Measurements from ENCODE around the gene TGM1.
"Not testable (repeated sequence)": the region's sequence is repeated elsewhere in the genome, so short reads cannot be mapped to it uniquely, and the experiment has no call there.

The TGM1 gene

GRCh38 chr14:24232121-24232644, 30.8 kb downstream of the TGM1 start, which contains the start of gene NEDD8:
NEDD8 (minus strand) TSS chr14:24232367; CDS start chr14:24232267, 100 bp downstream.
- DNase-seq, result peak; percentile 94

- DNase-seq, result no peak
Measured at GRCh38 chr14:24231263-24232120, 31.5 kb downstream of the TGM1 start.

- no peak for DNase-seq
Measured at GRCh38 chr14:24228902-24229301, 34.1 kb downstream of the TGM1 start.

GRCh38 chr14:24226473-24226872, 36.5 kb downstream of the TGM1 start:
- no peak for DNase-seq

GRCh38 chr14:24224618-24225071, 38.3 kb downstream of the TGM1 start:
- no peak for DNase-seq

DNA sequence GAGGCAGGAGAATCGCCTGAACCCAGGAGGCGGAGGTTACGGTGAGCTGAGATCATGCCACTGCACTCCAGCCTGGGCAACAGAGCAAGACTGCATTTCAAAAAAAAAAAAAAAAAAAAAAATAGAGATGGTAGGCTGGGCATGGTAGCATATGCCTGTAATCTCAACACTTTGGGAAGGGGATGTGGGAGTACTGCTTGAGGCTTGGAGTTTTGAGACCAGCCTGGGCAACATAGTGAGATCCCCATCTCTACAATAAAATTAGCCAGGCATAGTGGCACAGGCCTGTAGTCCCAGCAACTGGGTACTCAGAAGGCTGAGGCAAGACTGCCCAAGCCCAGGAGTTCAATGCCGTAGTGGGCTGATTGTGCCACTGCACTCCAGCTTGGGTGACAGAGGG, 40.0 kb downstream of the TGM1 start:
- not testable (repeated sequence) for DNase-seq

DNA sequence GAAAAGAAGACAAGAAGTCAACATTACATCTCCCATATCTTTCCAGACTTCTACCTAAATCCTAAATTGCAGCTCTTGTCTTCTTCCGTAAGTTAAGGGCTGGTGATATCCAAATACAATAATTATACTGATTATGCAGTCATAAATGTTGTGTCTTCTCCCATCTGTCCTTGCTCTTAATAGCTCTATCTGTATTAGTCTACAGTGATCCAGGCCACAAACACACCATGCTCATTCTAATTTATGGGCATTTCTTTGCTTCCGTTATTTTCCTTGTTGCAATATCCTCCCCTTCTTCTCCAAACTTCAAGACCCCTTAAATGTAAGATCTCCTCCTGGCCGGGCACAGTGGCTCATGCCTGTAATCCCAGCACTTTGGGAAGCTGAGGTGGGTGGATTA, 43.5 kb downstream of the TGM1 start:
- no peak for DNase-seq

GRCh38 chr14:24219080-24219479, 43.9 kb downstream of the TGM1 start:
- no peak for DNase-seq

DNA sequence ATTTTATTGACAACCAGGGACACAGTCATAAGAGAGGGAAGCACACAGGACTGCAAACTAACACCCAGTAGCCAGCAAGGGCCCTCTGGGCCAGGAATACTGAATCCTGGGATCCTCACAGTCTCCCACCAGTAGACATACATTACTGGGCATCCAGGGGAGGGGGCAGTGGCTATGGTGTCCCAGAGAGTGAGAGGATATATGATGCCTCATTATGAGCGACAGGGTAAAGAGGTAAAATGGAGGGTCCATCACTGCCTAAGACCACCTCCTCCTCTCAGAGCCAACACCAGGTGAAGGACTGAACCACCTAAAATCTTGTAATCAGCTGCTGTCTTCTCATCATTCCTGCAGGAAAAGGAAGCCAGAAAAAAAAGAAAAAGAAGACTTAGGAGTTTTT, 46.1 kb downstream of the TGM1 start:
- DNase-seq, result not testable (repeated sequence)

GRCh38 chr14:24216345-24216699, 46.7 kb downstream of the TGM1 start:
- DNase-seq, result no peak

GRCh38 chr14:24215495-24216344, 47.3 kb downstream of the TGM1 start, which contains the start of gene MDP1:
MDP1 (minus strand) TSS chr14:24216066; CDS start chr14:24215955, 111 bp downstream.
- DNase-seq, result peak; percentile 95

- DNase-seq, result no peak
Measured at GRCh38 chr14:24213866-24214662, 48.9 kb downstream of the TGM1 start.

DNA sequence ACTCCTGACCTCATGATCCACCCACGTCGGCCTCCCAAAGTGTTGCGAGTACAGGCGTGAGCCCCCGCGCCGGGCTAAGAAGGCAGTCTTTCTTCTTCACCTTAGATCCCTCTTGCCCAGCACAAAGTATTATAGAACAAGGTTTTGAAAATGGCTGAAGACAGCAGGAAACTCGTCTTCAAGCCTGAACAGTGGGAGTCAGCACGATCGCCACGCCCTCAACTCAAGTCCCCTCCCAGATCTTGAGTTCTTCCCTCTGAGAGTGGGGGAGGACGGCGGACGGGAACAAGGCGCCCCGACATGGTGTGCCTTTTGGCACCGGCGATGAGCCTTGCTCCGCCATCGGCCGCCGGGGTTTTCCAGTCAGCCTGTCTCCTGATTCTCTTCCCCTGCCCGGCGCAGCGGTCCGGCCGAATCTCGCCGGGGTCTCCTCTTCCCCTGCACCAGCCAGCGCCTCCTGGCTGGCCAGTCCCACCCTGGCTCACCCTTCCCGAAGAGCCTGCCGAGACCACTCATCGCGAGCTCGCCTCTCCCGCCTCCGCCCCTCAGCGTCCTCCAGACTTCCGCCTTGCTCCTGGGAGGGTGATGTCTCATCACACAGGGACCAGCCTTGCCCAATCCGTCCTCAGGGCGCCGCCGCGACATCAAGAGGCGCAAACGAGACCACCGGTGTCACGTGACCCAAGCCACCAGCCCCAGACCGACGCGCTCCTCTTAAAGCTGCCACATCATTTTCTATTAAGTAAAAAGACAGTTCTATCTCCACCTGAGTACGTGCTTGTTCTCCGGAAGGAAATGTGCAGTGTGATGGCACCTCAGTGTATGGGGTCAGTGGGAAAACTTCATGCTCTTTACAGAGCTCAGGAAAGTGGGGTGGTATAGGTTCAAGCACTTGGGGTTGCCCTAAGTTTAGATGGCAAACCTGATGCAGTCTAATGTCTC, 49.8 kb downstream of the TGM1 start, which contains the start of gene CHMP4A:
CHMP4A (minus strand) TSS at position 565 of the 942 bp plus-strand sequence; CDS start at position 516, 49 bp downstream.
- DNase-seq, result peak; percentile 98

- no peak for DNase-seq
Measured at GRCh38 chr14:24211311-24211710, 51.7 kb downstream of the TGM1 start.

DNA sequence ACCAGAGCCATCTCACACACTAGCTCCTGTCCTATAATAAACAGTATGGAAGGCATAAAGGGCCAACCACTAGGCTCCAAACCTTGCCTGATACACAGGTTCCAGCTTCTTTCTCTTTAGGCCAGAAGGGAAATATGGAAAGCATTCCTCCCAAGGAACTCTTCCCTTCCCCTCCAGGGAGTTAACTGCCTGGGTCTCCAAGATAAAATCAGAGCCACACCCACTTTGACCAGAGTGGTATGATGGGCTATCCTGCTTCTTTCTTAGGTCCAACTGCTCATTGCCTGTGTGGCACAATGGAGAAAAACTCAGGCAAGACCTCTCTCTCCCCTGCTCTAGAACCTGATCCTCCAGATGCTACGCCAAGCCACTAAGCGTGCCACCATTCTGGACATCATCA, 55.4 kb downstream of the TGM1 start:
- no peak for DNase-seq

DNA sequence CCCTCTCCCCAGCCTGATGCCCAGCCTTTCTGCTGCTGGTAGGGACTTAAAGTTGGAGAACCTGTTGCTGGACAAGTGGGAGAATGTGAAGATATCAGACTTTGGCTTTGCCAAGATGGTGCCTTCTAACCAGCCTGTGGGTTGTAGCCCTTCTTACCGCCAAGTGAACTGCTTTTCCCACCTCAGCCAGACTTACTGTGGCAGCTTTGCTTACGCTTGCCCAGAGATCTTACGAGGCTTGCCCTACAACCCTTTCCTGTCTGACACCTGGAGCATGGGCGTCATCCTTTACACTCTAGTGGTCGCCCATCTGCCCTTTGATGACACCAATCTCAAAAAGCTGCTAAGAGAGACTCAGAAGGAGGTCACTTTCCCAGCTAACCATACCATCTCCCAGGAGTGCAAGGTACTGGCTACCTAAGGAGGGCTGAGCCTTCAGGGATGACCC, 55.8 kb downstream of the TGM1 start:
- no peak for DNase-seq

GRCh38 chr14:24206260-24207103, 56.5 kb downstream of the TGM1 start:
- DNase-seq, result no peak

DNA sequence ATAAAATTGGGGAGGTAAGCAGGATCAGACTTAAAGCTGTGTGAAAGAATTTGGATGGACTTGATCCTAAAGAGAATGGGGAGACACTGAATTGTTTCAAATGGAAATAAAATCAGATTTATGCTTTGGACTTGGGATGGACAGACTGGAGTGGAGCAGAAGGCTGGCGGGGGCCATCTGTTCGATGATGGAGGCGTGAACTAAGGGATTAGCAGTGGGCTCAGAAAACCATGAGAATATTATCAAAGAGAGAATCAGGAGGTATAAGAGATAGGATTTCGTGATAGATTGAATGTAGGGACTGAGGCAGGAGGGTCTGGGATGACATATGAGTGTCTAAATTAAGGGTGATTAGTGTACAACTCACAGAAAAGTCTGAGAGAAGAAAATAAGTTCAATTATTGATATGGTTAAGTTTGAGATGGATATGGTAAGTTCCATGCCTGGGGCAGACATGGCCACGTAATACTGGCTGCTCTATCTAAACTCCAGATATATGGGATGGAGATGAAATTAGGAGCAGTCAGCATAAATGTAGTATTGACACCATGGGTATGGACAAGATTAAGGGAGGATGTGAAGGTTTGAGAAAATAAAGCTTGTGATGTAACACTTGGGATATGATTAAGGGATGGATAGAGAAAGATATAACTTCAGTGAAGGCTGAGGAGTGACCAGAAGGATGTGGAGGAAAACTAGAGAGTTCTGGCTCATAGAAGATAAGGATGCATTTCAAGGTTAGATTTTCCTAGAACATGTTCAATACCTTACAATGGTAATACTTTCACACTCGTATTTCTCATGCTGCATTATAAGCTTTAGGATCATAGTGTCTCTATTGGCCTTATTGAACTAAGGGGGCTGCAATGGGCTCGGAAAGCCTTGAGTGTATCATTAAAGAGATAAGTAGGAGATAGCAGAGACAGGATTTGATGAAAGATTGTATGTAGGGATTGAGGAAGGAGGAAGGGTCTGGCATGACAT, 58.5 kb downstream of the TGM1 start:
- DNase-seq, result no peak
